ENCODE measurements around the gene MFAP5. TPM values are rescaled to one million over a fixed set of nuclear protein-coding genes. Genes with fewer than 3 reads are reported as not detected.

The MFAP5 gene
- total RNA-seq, 3 donors from 2014 or later (not counting 1 experiment from before 2014, with no cell fraction given), result not detected

DNA sequence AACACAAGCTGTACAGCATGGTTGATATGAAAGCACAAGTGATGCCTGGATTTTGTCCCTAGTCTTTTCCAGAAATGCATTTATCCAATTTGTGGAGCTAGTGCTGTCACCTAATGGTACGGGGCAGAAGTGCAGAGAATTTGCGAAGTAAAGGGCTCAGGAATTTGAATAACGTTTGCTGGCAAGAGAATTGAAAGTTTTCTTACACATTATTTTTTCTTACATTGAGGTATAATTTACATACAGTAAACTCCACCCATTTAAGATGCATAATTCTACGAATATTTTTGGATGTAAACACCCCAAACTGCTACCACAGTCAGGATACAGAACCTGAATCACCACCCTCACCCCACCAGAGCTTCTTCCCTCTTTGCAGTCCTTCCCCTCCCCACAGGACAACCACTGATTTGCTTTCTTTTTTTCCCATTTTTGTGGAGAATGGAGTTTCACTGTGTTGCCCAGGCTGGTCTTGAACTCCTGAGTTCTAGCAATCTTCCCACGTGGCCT is 53.5 kb downstream of the MFAP5 start:
- H3K9me3 Mint-ChIP-seq, result no peaks in the 10 kb centered on the region
- DNase-seq (peak in 1 of 2 donors; percentile 32), ATAC-seq (peak in 1 of 3 donors; percentile 33)
- H3K4me3 Mint-ChIP-seq, result peak overlapping the region; percentile 25
- Histone ChIP-seq H3K36me3 (ENCODE audit: control insufficient read depth, insufficient read depth, low read length) (no peaks in the 10 kb centered on the region), H3K4me3 (ENCODE audit: low read length) (no peak overlapping the region), H3K27me3 (ENCODE audit: control insufficient read depth, insufficient read depth, low read length) (no peaks in the 10 kb centered on the region), H3K9me3 (ENCODE audit: control insufficient read depth, insufficient read depth, low read length) (no peaks in the 10 kb centered on the region), H3K4me1 (ENCODE audit: control insufficient read depth, insufficient read depth, low read length) (no peaks in the 10 kb centered on the region), H3K27ac (ENCODE audit: low read length) (no peak overlapping the region)
- H3K27me3 Mint-ChIP-seq (ENCODE audit: low read depth in 2 of 2), result peaks cover 16 to 20% of the 10 kb centered on the region in 2 donors
- TF ChIP-seq, protein P1, sequence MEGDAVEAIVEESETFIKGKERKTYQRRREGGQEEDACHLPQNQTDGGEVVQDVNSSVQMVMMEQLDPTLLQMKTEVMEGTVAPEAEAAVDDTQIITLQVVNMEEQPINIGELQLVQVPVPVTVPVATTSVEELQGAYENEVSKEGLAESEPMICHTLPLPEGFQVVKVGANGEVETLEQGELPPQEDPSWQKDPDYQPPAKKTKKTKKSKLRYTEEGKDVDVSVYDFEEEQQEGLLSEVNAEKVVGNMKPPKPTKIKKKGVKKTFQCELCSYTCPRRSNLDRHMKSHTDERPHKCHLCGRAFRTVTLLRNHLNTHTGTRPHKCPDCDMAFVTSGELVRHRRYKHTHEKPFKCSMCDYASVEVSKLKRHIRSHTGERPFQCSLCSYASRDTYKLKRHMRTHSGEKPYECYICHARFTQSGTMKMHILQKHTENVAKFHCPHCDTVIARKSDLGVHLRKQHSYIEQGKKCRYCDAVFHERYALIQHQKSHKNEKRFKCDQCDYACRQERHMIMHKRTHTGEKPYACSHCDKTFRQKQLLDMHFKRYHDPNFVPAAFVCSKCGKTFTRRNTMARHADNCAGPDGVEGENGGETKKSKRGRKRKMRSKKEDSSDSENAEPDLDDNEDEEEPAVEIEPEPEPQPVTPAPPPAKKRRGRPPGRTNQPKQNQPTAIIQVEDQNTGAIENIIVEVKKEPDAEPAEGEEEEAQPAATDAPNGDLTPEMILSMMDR (IDR thresholded peaks at IDR 0.05), result peak; percentile 48
- H3K4me1 Mint-ChIP-seq, result peaks cover 0 to 10% of the 10 kb centered on the region in 2 donors
- no peaks in the 10 kb centered on the region for H3K36me3 Mint-ChIP-seq
- 16% methylated on average over 3 of the region's 5 CpGs for WGBS (ENCODE audit: insufficient coverage)
- intact Hi-C loops (cut with micrococcal nuclease), result no loop called here
- H3K27ac Mint-ChIP-seq, result no peak overlapping the region

DNA sequence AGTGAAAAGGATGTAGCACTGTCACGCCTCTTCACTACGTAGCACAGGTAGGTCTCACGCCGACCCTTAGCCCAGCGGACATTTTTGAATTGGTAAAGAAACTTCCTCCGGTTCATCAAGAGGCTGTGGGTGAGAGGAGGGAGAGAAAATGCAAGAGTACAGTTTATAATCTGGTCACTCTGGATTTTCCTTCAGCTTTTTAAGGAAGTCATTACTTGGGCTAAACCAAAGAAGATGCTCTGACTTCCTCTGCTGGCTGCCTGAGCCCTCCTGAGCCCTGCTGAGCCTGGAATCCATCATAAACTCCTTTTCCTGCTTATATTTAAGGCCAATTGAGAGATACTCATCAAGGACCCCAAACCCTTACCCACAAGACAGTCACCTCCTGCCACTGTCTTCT is 55.7 kb downstream of the MFAP5 start:
- intact Hi-C loops (cut with micrococcal nuclease), result no loop called here
- no peaks in the 10 kb centered on the region for H3K9me3 Mint-ChIP-seq
- no peak overlapping the region for H3K4me3 Mint-ChIP-seq
- H3K4me1 Mint-ChIP-seq, result peaks cover 0 to 10% of the 10 kb centered on the region in 2 donors
- Histone ChIP-seq H3K36me3 (ENCODE audit: control insufficient read depth, insufficient read depth, low read length) (no peaks in the 10 kb centered on the region), H3K9me3 (ENCODE audit: control insufficient read depth, insufficient read depth, low read length) (no peaks in the 10 kb centered on the region), H3K27me3 (ENCODE audit: control insufficient read depth, insufficient read depth, low read length) (no peaks in the 10 kb centered on the region), H3K27ac (ENCODE audit: low read length) (no peak overlapping the region), H3K4me1 (ENCODE audit: control insufficient read depth, insufficient read depth, low read length) (no peaks in the 10 kb centered on the region), H3K4me3 (ENCODE audit: low read length) (no peak overlapping the region)
- ATAC-seq, result no peak
- peaks cover 28 to 30% of the 10 kb centered on the region in 2 donors for H3K27me3 Mint-ChIP-seq (ENCODE audit: low read depth in 2 of 2)
- no peak overlapping the region for H3K27ac Mint-ChIP-seq
- no peaks in the 10 kb centered on the region for H3K36me3 Mint-ChIP-seq
- WGBS (ENCODE audit: insufficient coverage), result 96% methylated on average over 6 of the region's 6 CpGs
- no peak for DNase-seq
- TF ChIP-seq, protein P1 (IDR thresholded peaks at IDR 0.05), result no peak

- Histone ChIP-seq H3K4me1 (ENCODE audit: control insufficient read depth, insufficient read depth, low read length) (no peaks in the 10 kb centered on the region), H3K36me3 (ENCODE audit: control insufficient read depth, insufficient read depth, low read length) (no peaks in the 10 kb centered on the region), H3K27me3 (ENCODE audit: control insufficient read depth, insufficient read depth, low read length) (no peaks in the 10 kb centered on the region), H3K9me3 (ENCODE audit: control insufficient read depth, insufficient read depth, low read length) (no peaks in the 10 kb centered on the region), H3K4me3 (ENCODE audit: low read length) (no peak overlapping the region), H3K27ac (ENCODE audit: low read length) (no peak overlapping the region)
- H3K9me3 Mint-ChIP-seq, result no peaks in the 10 kb centered on the region
- H3K36me3 Mint-ChIP-seq, result no peaks in the 10 kb centered on the region
- no peak for DNase-seq
- TF ChIP-seq, protein P1 (IDR thresholded peaks at IDR 0.05), result no peak
- H3K27me3 Mint-ChIP-seq (ENCODE audit: low read depth in 2 of 2), result peaks cover 28 to 35% of the 10 kb centered on the region in 2 donors
- no peak for ATAC-seq
- no peak overlapping the region for H3K27ac Mint-ChIP-seq
- H3K4me3 Mint-ChIP-seq, result no peak overlapping the region
- intact Hi-C loops (cut with micrococcal nuclease), result no loop called here
- 95% methylated on average over 30 of the region's 30 CpGs for WGBS (ENCODE audit: insufficient coverage)
- peaks cover 0 to 10% of the 10 kb centered on the region in 2 donors for H3K4me1 Mint-ChIP-seq
Observed at GRCh38 chr12:8605057-8605456, 57.6 kb downstream of the MFAP5 start.

- H3K27me3 Mint-ChIP-seq (ENCODE audit: low read depth in 2 of 2), result peaks cover 24 to 40% of the 10 kb centered on the region in 2 donors
- intact Hi-C loops (cut with micrococcal nuclease), result no loop called here
- ATAC-seq, result no peak
- Histone ChIP-seq H3K27ac (ENCODE audit: low read length) (no peak overlapping the region), H3K27me3 (ENCODE audit: control insufficient read depth, insufficient read depth, low read length) (no peaks in the 10 kb centered on the region), H3K4me1 (ENCODE audit: control insufficient read depth, insufficient read depth, low read length) (no peaks in the 10 kb centered on the region), H3K4me3 (ENCODE audit: low read length) (no peak overlapping the region), H3K9me3 (ENCODE audit: control insufficient read depth, insufficient read depth, low read length) (no peaks in the 10 kb centered on the region), H3K36me3 (ENCODE audit: control insufficient read depth, insufficient read depth, low read length) (no peaks in the 10 kb centered on the region)
- no peak overlapping the region for H3K4me3 Mint-ChIP-seq
- H3K27ac Mint-ChIP-seq, result no peak overlapping the region
- WGBS (ENCODE audit: insufficient coverage), result 47% methylated on average over 2 of the region's 3 CpGs
- no peaks in the 10 kb centered on the region for H3K36me3 Mint-ChIP-seq
- H3K9me3 Mint-ChIP-seq, result no peaks in the 10 kb centered on the region
- H3K4me1 Mint-ChIP-seq, result peaks cover 0 to 2% of the 10 kb centered on the region in 2 donors
- DNase-seq, result no peak
- TF ChIP-seq, protein P1 (IDR thresholded peaks at IDR 0.05), result no peak
Observed at GRCh38 chr12:8603856-8604255, 58.8 kb downstream of the MFAP5 start.
